ENCODE data around the gene MLLT3.

The MLLT3 gene

DNA sequence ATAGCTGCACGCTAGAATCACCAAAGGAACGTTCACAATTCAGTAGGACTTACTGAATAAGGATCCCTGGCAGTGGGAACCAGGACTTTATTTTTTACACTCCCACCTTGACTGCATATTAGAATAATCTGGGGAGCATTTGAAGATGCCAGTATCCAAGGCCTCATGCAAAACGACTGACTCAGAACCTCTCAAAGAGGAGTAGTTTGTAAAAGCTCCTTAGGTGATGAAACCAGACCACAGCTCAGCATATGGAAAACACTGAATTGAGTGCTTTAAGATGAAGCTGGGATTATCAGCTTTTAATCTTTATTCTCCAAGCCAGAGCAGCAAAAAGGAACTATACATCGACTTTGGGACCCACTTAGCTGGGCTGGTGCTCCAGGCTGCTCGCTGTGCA is 288.3 kb downstream of the MLLT3 start:
- Histone ChIP-seq H3K4me3 (no peak overlapping the region), H3K36me3 (no peaks in the 10 kb centered on the region), H4K20me1 (no peaks in the 10 kb centered on the region), H3K27ac (no peak overlapping the region), H3K9ac (no peak overlapping the region), H3K27me3 (no peaks in the 10 kb centered on the region), H3K4me1 (no peaks in the 10 kb centered on the region), H3K4me2 (no peak overlapping the region), H3K9me3 (replicated peaks in 1 of 11) (peaks cover 0 to 5% (median 0%) of the 10 kb centered on the region in 11 experiments; a peak in 1 of 22 replicates)
- TF ChIP-seq Cebpa-rat (IDR thresholded peaks at IDR 0.05): no peak

DNA sequence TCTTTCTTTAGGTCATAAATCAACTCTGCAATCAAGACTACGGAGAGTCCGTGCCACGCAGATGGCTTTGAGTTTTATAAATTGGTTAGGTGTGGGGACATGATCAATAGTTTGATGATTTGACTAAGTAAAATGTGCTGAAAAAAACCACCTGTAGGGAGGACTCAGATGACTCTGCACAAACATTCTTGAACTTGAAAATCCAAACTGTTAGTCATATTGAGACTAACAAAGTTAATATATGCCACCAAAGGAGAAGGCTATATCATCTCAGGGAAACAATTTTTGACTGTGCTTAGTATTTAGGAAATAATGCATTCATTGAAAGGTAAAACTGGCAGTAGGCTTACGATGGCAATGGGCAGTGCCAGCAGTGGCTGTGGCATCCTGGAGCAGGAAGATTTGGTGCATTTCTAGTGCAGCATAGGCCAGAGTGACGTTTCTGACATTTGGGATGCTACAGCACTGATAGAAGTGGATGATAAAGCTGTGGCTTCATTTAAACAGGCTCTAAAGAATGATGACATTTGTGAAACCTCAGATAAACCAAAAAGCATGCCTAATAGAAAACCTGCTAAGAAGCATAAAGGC is 291.1 kb downstream of the MLLT3 start:
- TF ChIP-seq Cebpa-rat (IDR thresholded peaks at IDR 0.05): no peak
- Histone ChIP-seq H3K36me3 (no peaks in the 10 kb centered on the region), H3K4me2 (no peak overlapping the region)

DNA sequence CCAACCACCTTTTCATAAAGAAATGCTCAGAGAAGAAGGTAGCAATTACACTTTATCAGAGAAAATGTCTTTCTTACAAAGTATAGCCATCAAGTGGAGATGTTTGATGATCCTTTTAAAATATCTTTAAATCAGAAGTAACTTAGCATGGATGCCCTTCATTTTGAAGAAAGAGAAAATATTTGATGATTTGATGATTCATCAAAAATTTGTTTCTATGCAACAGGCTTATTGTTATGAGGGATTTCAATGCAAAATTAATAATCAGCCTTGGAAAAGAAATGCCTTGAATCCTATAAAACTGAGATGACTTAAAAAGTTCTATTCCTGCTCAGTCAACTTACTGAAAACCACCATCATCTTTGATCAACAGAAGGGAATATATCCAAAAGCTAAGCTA is 291.6 kb downstream of the MLLT3 start:
- no peaks in the 10 kb centered on the region for H4K20me1 ChIP-seq
- peaks cover 0 to 5% (median 0%) of the 10 kb centered on the region in 11 experiments; a peak in 1 of 22 replicates for H3K9me3 ChIP-seq (replicated peaks in 1 of 11)
- no peak for TF ChIP-seq Cebpa-rat (IDR thresholded peaks at IDR 0.05)
- H3K4me3 ChIP-seq: no peak overlapping the region
- H3K27me3 ChIP-seq: no peaks in the 10 kb centered on the region
- no peaks in the 10 kb centered on the region for H3K36me3 ChIP-seq
- H3K9ac ChIP-seq: no peak overlapping the region
- H3K4me2 ChIP-seq: no peak overlapping the region
- H3K27ac ChIP-seq: no peak overlapping the region
- no peaks in the 10 kb centered on the region for H3K4me1 ChIP-seq

More for the DNA sequence above, 291.1 kb downstream of the MLLT3 start:
- no peak overlapping the region for H3K27ac ChIP-seq
- no peak overlapping the region for H3K4me3 ChIP-seq
- no peak overlapping the region for H3K9ac ChIP-seq
- H3K27me3 ChIP-seq: no peaks in the 10 kb centered on the region
- H3K4me1 ChIP-seq: no peaks in the 10 kb centered on the region
- peaks cover 0 to 5% (median 0%) of the 10 kb centered on the region in 11 experiments; a peak in 1 of 22 replicates for H3K9me3 ChIP-seq (replicated peaks in 1 of 11)
- H4K20me1 ChIP-seq: no peaks in the 10 kb centered on the region

DNA sequence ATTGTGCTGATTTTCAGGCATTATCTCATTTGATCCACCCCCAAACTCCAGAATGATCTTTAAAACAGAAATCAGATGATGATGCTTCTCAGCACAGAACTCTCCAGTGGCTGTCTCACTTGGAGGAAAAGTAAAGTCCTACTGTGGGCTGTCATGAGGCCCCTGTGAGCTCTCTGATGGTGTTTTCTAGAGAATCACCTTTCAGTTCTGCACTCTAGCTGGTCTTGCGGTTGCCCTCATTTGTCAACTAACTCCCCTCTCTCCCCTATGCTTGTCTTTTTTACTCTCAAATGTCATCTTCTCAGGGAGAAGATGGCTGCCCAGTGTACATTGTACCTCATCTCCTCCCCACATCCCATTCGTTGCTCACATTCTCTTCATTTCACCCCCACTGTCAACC is 295.8 kb downstream of the MLLT3 start:
- Histone ChIP-seq H4K20me1 (no peaks in the 10 kb centered on the region), H3K9ac (no peak overlapping the region), H3K4me3 (no peak overlapping the region), H3K27ac (no peak overlapping the region), H3K9me3 (replicated peaks in 1 of 11) (no peaks in the 10 kb centered on the region), H3K4me1 (no peaks in the 10 kb centered on the region), H3K36me3 (no peaks in the 10 kb centered on the region), H3K4me2 (no peak overlapping the region), H3K27me3 (no peaks in the 10 kb centered on the region)
- no peak for TF ChIP-seq Cebpa-rat (IDR thresholded peaks at IDR 0.05)

DNA sequence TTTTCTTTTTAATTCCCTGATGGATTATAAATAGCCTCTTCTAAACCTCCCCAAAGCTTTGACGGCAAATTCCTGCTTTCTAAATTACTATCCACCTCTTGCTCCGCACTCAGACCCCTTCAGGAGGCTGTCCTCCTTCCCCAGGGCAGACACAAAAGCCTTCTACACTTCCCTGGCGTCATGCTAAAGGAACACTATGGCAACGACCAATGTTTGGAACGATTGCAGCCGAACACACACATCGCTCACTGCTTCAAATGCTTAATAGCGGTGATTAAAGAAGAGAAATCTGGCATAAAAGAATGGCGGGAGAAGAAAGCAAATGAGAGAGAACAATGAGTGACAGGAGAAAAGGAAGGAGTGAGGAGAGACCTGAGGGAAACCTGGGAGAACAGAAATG is 297.3 kb downstream of the MLLT3 start:
- Histone ChIP-seq H3K4me1 (no peaks in the 10 kb centered on the region), H3K9me3 (replicated peaks in 1 of 11) (no peaks in the 10 kb centered on the region), H3K4me3 (no peak overlapping the region), H4K20me1 (no peaks in the 10 kb centered on the region), H3K27me3 (no peaks in the 10 kb centered on the region), H3K36me3 (no peaks in the 10 kb centered on the region), H3K27ac (no peak overlapping the region), H3K9ac (no peak overlapping the region), H3K4me2 (no peak overlapping the region)
- no peak for TF ChIP-seq Cebpa-rat (IDR thresholded peaks at IDR 0.05)

DNA sequence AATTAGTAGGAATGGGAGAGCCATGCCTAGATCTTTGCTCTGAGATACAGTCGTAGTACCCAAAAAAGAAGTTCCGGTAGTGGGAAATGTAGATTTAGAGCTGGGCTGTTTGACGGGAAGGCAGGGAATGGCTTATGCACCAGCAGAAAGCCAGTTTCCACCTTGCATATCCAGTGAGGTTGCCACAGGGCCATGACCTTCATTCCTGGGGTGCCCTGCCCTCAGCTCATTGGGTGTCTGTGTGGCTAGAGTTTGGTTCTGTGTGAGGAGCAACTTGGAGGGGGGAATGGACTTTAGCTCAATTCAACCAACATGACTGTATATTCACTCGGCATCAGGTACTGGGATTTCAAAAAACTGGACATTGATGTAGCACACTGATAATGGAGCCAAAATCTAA is 300.1 kb downstream of the MLLT3 start:
- no peak overlapping the region for H3K4me3 ChIP-seq
- no peak for TF ChIP-seq Cebpa-rat (IDR thresholded peaks at IDR 0.05)
- H3K4me1 ChIP-seq: no peaks in the 10 kb centered on the region
- no peaks in the 10 kb centered on the region for H3K9me3 ChIP-seq (replicated peaks in 1 of 11)
- H3K36me3 ChIP-seq: no peaks in the 10 kb centered on the region
- no peaks in the 10 kb centered on the region for H4K20me1 ChIP-seq
- no peaks in the 10 kb centered on the region for H3K27me3 ChIP-seq
- H3K9ac ChIP-seq: no peak overlapping the region
- no peak overlapping the region for H3K27ac ChIP-seq
- no peak overlapping the region for H3K4me2 ChIP-seq

DNA sequence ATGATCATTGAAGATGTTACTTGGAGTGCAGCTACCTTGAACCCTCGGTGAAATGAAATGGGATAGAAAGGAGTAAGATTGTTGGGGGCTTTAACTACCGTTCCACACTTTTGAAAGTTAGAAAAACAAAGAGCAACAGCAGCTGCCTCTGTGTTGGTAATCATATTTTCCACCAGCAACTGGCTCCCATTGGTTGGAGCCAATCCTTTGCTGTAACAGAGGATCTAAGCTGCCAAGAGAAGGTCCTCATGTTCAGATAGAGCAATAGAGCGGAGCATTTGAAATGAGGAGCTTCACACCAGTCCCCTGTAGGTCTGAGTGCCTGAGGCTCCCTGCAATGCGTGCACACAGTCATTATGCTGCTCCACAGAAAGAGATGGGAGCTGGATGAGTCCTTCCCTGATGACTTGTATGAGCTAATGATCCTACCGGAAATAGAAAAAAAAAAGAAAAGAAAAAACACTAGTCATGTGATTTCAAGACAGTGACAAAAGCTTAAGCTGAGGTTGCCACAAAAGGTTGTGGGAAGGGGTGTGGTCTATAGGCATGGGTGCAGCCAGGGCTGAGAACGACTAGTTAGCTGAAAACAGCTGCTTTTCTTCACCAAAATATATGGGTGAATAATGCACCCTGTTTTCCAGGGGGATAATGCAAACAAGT is 300.7 kb downstream of the MLLT3 start:
- no peaks in the 10 kb centered on the region for H3K27me3 ChIP-seq
- H3K9ac ChIP-seq: no peak overlapping the region
- H3K36me3 ChIP-seq: no peaks in the 10 kb centered on the region
- no peaks in the 10 kb centered on the region for H4K20me1 ChIP-seq
- H3K9me3 ChIP-seq (replicated peaks in 1 of 11): no peaks in the 10 kb centered on the region
- H3K4me2 ChIP-seq: no peak overlapping the region
- H3K4me1 ChIP-seq: no peaks in the 10 kb centered on the region
- H3K27ac ChIP-seq: no peak overlapping the region
- H3K4me3 ChIP-seq: no peak overlapping the region
- no peak for TF ChIP-seq Cebpa-rat (IDR thresholded peaks at IDR 0.05)

DNA sequence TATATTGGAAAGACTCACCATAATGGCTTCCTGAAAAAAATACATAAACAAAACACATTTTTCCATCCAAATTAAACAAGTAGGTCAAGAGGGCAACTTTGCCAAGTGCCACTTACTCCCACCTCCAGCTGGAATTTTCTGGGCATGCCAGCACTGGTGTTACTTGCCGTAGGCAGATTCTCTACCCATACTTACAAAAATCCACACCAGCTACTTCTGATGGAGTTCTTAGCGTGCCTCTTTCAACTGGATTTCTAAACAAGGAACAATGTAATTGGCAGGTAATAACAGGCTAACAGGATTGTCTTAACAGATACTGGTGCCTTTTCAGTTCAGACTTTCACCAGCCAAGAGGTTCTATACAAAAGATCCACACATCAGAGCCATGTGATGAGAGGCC is 301.4 kb downstream of the MLLT3 start:
- no peak overlapping the region for H3K27ac ChIP-seq

DNA sequence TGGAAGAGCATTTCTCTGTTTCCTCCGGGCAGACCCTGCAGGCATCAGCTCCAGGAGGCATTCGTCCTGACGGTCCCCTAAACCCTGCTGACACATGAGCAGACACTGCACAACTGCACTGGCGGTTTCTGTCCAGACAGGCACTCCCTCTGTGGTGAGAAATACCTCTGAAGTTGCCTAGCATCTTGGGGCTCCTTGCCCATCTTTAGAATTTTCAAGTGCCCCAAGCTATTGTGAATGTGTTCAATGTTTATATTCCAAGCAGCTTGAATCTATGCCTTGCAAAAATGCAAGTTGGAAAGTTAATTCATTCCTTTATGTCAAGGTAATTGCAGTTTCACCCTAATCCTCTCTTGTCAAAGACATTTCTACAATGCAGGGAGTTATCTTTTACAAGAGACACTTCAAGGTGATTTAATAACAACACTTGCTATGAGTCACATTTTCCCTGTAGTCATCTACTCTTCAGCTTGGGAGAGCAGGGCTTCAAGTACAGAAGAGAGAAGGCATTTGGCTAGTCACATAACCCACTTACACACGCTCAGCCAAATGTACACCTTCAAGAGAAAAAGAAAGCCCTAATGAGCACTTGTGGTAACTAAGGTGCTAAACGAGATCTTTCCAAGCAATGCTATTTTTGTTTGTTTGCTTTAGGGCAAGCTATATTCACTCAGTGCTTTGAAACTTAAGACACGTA is 302.5 kb downstream of the MLLT3 start:
- H3K4me2 ChIP-seq: no peak overlapping the region
- H3K27me3 ChIP-seq: no peaks in the 10 kb centered on the region
- H3K9me3 ChIP-seq (replicated peaks in 1 of 11): no peaks in the 10 kb centered on the region
- H3K27ac ChIP-seq: no peak overlapping the region
- no peaks in the 10 kb centered on the region for H3K36me3 ChIP-seq
- H4K20me1 ChIP-seq: no peaks in the 10 kb centered on the region
- H3K4me1 ChIP-seq: no peaks in the 10 kb centered on the region
- no peak overlapping the region for H3K9ac ChIP-seq
- H3K4me3 ChIP-seq: no peak overlapping the region
- TF ChIP-seq Cebpa-rat (IDR thresholded peaks at IDR 0.05): no peak

More for the DNA sequence above, 301.4 kb downstream of the MLLT3 start:
- H3K4me3 ChIP-seq: no peak overlapping the region
- H4K20me1 ChIP-seq: no peaks in the 10 kb centered on the region
- H3K4me1 ChIP-seq: no peaks in the 10 kb centered on the region
- no peaks in the 10 kb centered on the region for H3K36me3 ChIP-seq
- no peak for TF ChIP-seq Cebpa-rat (IDR thresholded peaks at IDR 0.05)
- H3K9ac ChIP-seq: no peak overlapping the region
- H3K27me3 ChIP-seq: no peaks in the 10 kb centered on the region
- no peak overlapping the region for H3K4me2 ChIP-seq
- H3K9me3 ChIP-seq (replicated peaks in 1 of 11): no peaks in the 10 kb centered on the region

DNA sequence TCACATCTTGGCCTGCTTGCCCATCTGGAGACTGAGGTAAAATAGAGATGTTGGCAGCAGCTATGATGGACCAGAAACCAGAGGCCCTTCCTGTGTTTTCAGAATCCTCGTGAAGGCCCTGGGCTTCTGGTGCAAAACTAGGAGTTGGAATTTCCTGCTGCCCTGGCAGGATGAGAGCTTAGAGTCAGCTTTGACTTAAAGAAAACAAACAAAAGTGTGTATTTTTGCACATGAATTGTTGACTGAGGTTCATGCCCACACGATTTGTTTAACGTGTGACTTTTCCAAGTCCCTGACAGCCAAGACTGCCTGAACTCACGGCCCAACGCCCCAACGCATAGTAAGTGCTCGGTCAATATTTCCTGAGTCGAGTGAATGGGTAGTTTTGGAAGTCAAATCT is 303.1 kb downstream of the MLLT3 start:
- Histone ChIP-seq H3K27ac (no peak overlapping the region), H3K27me3 (no peaks in the 10 kb centered on the region), H3K4me3 (no peak overlapping the region), H3K36me3 (no peaks in the 10 kb centered on the region), H3K9ac (no peak overlapping the region), H3K4me1 (no peaks in the 10 kb centered on the region), H3K9me3 (replicated peaks in 1 of 11) (no peaks in the 10 kb centered on the region), H3K4me2 (no peak overlapping the region), H4K20me1 (no peaks in the 10 kb centered on the region)
- TF ChIP-seq Cebpa-rat (IDR thresholded peaks at IDR 0.05): no peak

Data from BLaER1 treated with 17β-estradiol and CSF1 and Interleukin-3, amounts not matched to agents 10 nM and 100 nM (cell line).